GM23338 (cell line): Measurements from ENCODE around the gene ORAI2. TPM values are rescaled to one million over a fixed set of nuclear protein-coding genes. Genes with fewer than 3 reads are reported as not detected.

ENCODE experiments used
- ATAC-seq: fragments of 200-7000 bp; cut with Tn5 transposase; 3 replicates; pipeline ENCODE4 v1.9.1; 2020
- DNase-seq: peaks from one replicate; pipeline ENCODE4 v3.0.0-alpha.2; 2015; ENCODE audit warnings: low spot score
- H2AFZ ChIP-seq: fragments of 200-600 bp; sonication (generic); 2 replicates; pipeline ENCODE4 v1.8.0; 2016; ENCODE audit warnings: antibody characterized with exemption, mild to moderate bottlenecking, moderate library complexity
- H3F3A ChIP-seq: fragments of 200-600 bp; sonication (generic); replicated peaks from 2 replicates; pipeline ENCODE4 v1.8.0; 2017; ENCODE audit warnings: antibody characterized with exemption, mixed run types, low read depth
- H3K27ac ChIP-seq: fragments of 200-600 bp; sonication (generic); 2 replicates; pipeline ENCODE4 v1.6.1; 2016; ENCODE audit warnings: low read depth
- H3K27me3 ChIP-seq: fragments of 200-600 bp; sonication (generic); 2 replicates; pipeline ENCODE4 v1.8.0; 2016; ENCODE audit warnings: mild to moderate bottlenecking, mixed run types, moderate library complexity; ENCODE audit not compliant: insufficient read depth
- H3K36me3 ChIP-seq: fragments of 200-600 bp; sonication (generic); 2 replicates; pipeline ENCODE4 v1.8.0; 2016; ENCODE audit warnings: mild to moderate bottlenecking; ENCODE audit not compliant: insufficient read depth
- H3K4me1 ChIP-seq: fragments of 200-600 bp; sonication (generic); 2 replicates; pipeline ENCODE4 v1.8.0; 2016; ENCODE audit warnings: mild to moderate bottlenecking, moderate library complexity; ENCODE audit not compliant: insufficient read depth
- H3K4me2 ChIP-seq: fragments of 200-600 bp; sonication (generic); 2 replicates; pipeline ENCODE4 v1.7.1; 2017; ENCODE audit warnings: mixed run types
- H3K4me3 ChIP-seq: fragments of 200-600 bp; sonication (generic); 2 replicates; pipeline ENCODE4 v1.6.1; 2016; ENCODE audit warnings: mixed run types
- H3K79me2 ChIP-seq: fragments of 200-600 bp; sonication (generic); replicated peaks from 2 replicates; pipeline ENCODE4 v1.8.0; 2017; ENCODE audit warnings: mild to moderate bottlenecking; ENCODE audit not compliant: insufficient read depth
- H3K9me2 ChIP-seq: fragments of 200-600 bp; sonication (generic); 2 replicates; pipeline ENCODE4 v1.8.0; 2017; ENCODE audit not compliant: insufficient read depth
- H4K20me1 ChIP-seq: fragments of 200-600 bp; sonication (generic); replicated peaks from 2 replicates; pipeline ENCODE4 v1.8.0; 2017; ENCODE audit warnings: mild to moderate bottlenecking; ENCODE audit not compliant: insufficient read depth
- H3K27ac Mint-ChIP-seq: 2 replicates; pipeline ENCODE4 v1.8.0; 2020; ENCODE audit warnings: inconsistent platforms, mild to moderate bottlenecking, moderate library complexity, mixed read lengths
- H3K27me3 Mint-ChIP-seq: 3 replicates; pipeline ENCODE4 v1.8.0; 2022; ENCODE audit warnings: low read depth, mild to moderate bottlenecking, moderate library complexity, mixed read lengths, inconsistent platforms; ENCODE audit not compliant: insufficient read depth, poor library complexity
- H3K36me3 Mint-ChIP-seq: 3 replicates; pipeline ENCODE4 v1.8.0; 2021; ENCODE audit warnings: low read depth, mild to moderate bottlenecking, inconsistent platforms, moderate library complexity, mixed read lengths
- H3K4me1 Mint-ChIP-seq: 3 replicates; pipeline ENCODE4 v1.8.0; 2020; ENCODE audit warnings: mild to moderate bottlenecking, inconsistent platforms, mixed read lengths
- H3K4me3 Mint-ChIP-seq: 3 replicates; pipeline ENCODE4 v1.8.0; 2021; ENCODE audit warnings: moderate library complexity, mild to moderate bottlenecking, inconsistent platforms, mixed read lengths
- H3K9me3 Mint-ChIP-seq: 3 replicates; pipeline ENCODE4 v1.8.0; 2020; ENCODE audit warnings: moderate library complexity, mild to moderate bottlenecking, inconsistent platforms, mixed read lengths
- EZH2 ChIP-seq: fragments of 200-600 bp; sonication (generic); IDR thresholded peaks from one replicate; pipeline ENCODE4 v1.8.0; 2017; ENCODE audit warnings: antibody characterized with exemption, mild to moderate bottlenecking, low read depth; ENCODE audit not compliant: unreplicated experiment
- EZH2phosphoT487 ChIP-seq: fragments of 200-600 bp; sonication (generic); IDR thresholded peaks from one replicate; pipeline ENCODE4 v1.8.1; 2018; ENCODE audit warnings: antibody characterized with exemption; ENCODE audit not compliant: unreplicated experiment
- JUNB ChIP-seq: IDR thresholded peaks from one replicate; pipeline ENCODE4 v1.6.1; 2016; ENCODE audit warnings: antibody characterized with exemption; ENCODE audit not compliant: unreplicated experiment
- NANOG ChIP-seq: IDR thresholded peaks from 2 replicates; pipeline ENCODE4 v1.6.1; 2016; ENCODE audit warnings: antibody characterized with exemption, borderline replicate concordance
- ZNF331 ChIP-seq: fragments of 250-450 bp; sonication (Bioruptor Pico); IDR thresholded peaks from 2 replicates; pipeline ENCODE4 v1.5.0; 2020; ENCODE audit warnings: low read depth, mild to moderate bottlenecking, moderate library complexity
- polyA plus RNA-seq: library from polyadenylated mRNA; unstranded; fragments of >200 nt; fragmentation: Nextera tagmentation; extraction: Ambion mirVana; gene quantifications from 2 replicates; pipeline ENCODE4 v1.2.1, GENCODE V29; 2016
- total RNA-seq: library from RNA; depleted of rRNA; stranded (reverse); fragments of >200 nt; shearing (Covaris generic); gene quantifications from 2 replicates; pipeline ENCODE4 v1.2.3, GENCODE V29; 2014
- TF ChIP-seq, protein P1 (sequence below): IDR thresholded peaks from one replicate; pipeline ENCODE4 v1.6.1; 2018; ENCODE audit warnings: antibody characterized with exemption; ENCODE audit not compliant: unreplicated experiment

Gene ORAI2
- total and polyA plus RNA-seq, 2 experiments from 2014 or later = 6.6 to 33.8 TPM

DNA sequence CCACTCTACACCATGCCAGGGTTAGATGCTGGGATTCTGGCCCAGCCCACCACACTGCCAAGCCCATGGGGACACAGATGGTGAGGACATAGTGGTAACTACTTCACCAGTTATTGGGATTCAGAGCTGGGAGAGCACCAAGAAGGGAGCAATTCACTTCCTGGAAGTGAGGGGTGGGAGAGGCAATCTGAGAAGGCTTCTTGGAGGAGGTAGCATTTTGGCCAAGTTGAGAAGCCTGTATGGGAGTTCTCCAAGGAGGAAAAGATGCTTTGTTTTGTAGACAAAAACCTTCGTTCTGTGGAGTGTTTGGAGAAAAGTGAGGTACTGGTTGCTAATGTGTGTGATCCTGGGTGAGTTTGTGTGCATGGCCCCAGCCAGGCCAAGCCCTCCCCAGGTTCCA is 41.0 kb upstream of the ORAI2 start:
- Histone ChIP-seq H3F3A (peaks cover 15% of the 10 kb centered on the region), H2AFZ (no peak overlapping the region), H3K4me2 (no peak overlapping the region), H4K20me1 (no peaks in the 10 kb centered on the region; the same call in 1 of the 2 replicates), H3K27ac (no peak overlapping the region), H3K9me2 (no peaks in the 10 kb centered on the region), H3K27me3 (no peaks in the 10 kb centered on the region), H3K36me3 (peaks cover 3% of the 10 kb centered on the region; the same call in 1 of the 2 replicates), H3K79me2 (peaks cover 8% of the 10 kb centered on the region), H3K4me3 (no peak overlapping the region), H3K4me1 (no peaks in the 10 kb centered on the region; the same call in none of the 2 replicates)
- ATAC-seq (no peak), DNase-seq (no peak)
- H3K27ac Mint-ChIP-seq = no peak overlapping the region
- H3K4me3 Mint-ChIP-seq = no peak overlapping the region
- H3K4me1 Mint-ChIP-seq = peaks cover 10% of the 10 kb centered on the region
- no peak for TF ChIP-seq JUNB
- TF ChIP-seq EZH2 = no peak
- TF ChIP-seq, protein P1, sequence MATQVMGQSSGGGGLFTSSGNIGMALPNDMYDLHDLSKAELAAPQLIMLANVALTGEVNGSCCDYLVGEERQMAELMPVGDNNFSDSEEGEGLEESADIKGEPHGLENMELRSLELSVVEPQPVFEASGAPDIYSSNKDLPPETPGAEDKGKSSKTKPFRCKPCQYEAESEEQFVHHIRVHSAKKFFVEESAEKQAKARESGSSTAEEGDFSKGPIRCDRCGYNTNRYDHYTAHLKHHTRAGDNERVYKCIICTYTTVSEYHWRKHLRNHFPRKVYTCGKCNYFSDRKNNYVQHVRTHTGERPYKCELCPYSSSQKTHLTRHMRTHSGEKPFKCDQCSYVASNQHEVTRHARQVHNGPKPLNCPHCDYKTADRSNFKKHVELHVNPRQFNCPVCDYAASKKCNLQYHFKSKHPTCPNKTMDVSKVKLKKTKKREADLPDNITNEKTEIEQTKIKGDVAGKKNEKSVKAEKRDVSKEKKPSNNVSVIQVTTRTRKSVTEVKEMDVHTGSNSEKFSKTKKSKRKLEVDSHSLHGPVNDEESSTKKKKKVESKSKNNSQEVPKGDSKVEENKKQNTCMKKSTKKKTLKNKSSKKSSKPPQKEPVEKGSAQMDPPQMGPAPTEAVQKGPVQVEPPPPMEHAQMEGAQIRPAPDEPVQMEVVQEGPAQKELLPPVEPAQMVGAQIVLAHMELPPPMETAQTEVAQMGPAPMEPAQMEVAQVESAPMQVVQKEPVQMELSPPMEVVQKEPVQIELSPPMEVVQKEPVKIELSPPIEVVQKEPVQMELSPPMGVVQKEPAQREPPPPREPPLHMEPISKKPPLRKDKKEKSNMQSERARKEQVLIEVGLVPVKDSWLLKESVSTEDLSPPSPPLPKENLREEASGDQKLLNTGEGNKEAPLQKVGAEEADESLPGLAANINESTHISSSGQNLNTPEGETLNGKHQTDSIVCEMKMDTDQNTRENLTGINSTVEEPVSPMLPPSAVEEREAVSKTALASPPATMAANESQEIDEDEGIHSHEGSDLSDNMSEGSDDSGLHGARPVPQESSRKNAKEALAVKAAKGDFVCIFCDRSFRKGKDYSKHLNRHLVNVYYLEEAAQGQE = no peak
- no peak for TF ChIP-seq EZH2phosphoT487
- H3K9me3 Mint-ChIP-seq = no peaks in the 10 kb centered on the region
- H3K27me3 Mint-ChIP-seq = peaks cover 21% of the 10 kb centered on the region
- H3K36me3 Mint-ChIP-seq = peaks cover 16% of the 10 kb centered on the region

DNA sequence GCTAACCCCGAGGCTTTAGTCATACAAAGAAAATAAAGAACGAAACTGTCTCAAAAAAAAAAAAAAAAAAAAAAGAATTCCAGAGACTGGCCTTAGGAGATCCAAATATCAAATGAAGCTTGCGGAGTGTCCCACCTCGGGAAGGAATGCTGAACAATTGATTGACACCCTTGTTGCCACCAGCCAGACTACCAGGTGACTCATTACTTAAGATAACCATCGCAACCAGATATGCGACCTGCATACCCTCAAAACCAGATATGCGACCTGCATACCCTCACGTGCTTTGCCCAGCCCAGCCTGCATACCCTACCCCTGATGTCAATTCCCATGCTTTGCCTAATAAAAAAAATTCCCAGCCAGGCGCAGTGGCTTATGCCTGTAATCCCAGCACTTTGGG is 39.9 kb upstream of the ORAI2 start:
- peaks cover 15% of the 10 kb centered on the region for H3F3A ChIP-seq
- no peaks in the 10 kb centered on the region for H3K27me3 ChIP-seq
- no peak for ATAC-seq
- no peak for TF ChIP-seq EZH2
- no peak overlapping the region for H3K4me3 ChIP-seq
- no peaks in the 10 kb centered on the region; the same call in none of the 2 replicates for H3K4me1 ChIP-seq
- H3K9me2 ChIP-seq = no peaks in the 10 kb centered on the region
- no peak overlapping the region for H3K4me2 ChIP-seq
- no peak for DNase-seq
- Mint-ChIP-seq H3K9me3 (no peaks in the 10 kb centered on the region), H3K27ac (no peak overlapping the region), H3K36me3 (peaks cover 22% of the 10 kb centered on the region), H3K4me1 (peaks cover 12% of the 10 kb centered on the region), H3K27me3 (peaks cover 21% of the 10 kb centered on the region), H3K4me3 (no peak overlapping the region)
- H3K36me3 ChIP-seq = peaks cover 3% of the 10 kb centered on the region; the same call in 1 of the 2 replicates
- H3K27ac ChIP-seq = peak overlapping the region; percentile 30; the same call in 1 of the 2 replicates
- no peaks in the 10 kb centered on the region; the same call in 1 of the 2 replicates for H4K20me1 ChIP-seq
- H2AFZ ChIP-seq = no peak overlapping the region
- peaks cover 20% of the 10 kb centered on the region for H3K79me2 ChIP-seq

- no peak for DNase-seq
- peaks cover 23% of the 10 kb centered on the region for H3F3A ChIP-seq
Measured at GRCh38 chr7:102395592-102395872, 37.8 kb upstream of the ORAI2 start.

More at GRCh38 chr7:102395592-102395872, 37.8 kb upstream of the ORAI2 start:
- Histone ChIP-seq H3K4me1 (no peaks in the 10 kb centered on the region; the same call in none of the 2 replicates), H3K27me3 (no peaks in the 10 kb centered on the region), H3K36me3 (peaks cover 4% of the 10 kb centered on the region; the same call in 1 of the 2 replicates), H3K27ac (peak overlapping the region; percentile 97), H3K4me3 (peak overlapping the region; percentile 98), H2AFZ (peak overlapping the region; percentile 16; the same call in 1 of the 2 replicates), H3K4me2 (peak overlapping the region; percentile 74), H4K20me1 (no peaks in the 10 kb centered on the region; the same call in none of the 2 replicates), H3K9me2 (no peaks in the 10 kb centered on the region), H3K79me2 (peaks cover 23% of the 10 kb centered on the region)
- Mint-ChIP-seq H3K27me3 (peaks cover 21% of the 10 kb centered on the region), H3K27ac (peak overlapping the region; percentile 99), H3K9me3 (no peaks in the 10 kb centered on the region), H3K4me3 (peak overlapping the region; percentile 88), H3K4me1 (peaks cover 12% of the 10 kb centered on the region), H3K36me3 (peaks cover 42% of the 10 kb centered on the region)
- no peak for TF ChIP-seq JUNB
- TF ChIP-seq EZH2 = no peak
- no peak for TF ChIP-seq ZNF331 (CRISPR knock-in tag)
- TF ChIP-seq EZH2phosphoT487 = no peak
- TF ChIP-seq NANOG = no peak
- no peak for ATAC-seq
